Trophoblast cell (in vitro differentiated cells and primary cell): ENCODE measurements around the gene CACNA2D2.

Experiments used
- DNase-seq, 2 donors: peaks; one replicate each; pipeline ENCODE4 v3.0.0-alpha.2; 2016
- H2AFZ ChIP-seq: 2 replicates; pipeline ENCODE4 v1.6.1; 2013; ENCODE audit warnings: low read length, moderate library complexity, mild to moderate bottlenecking; ENCODE audit not compliant: insufficient read depth, poor library complexity
- H2AK5ac ChIP-seq: 2 replicates; pipeline ENCODE4 v1.6.1; 2013; ENCODE audit warnings: mild to moderate bottlenecking, low read length
- H2BK120ac ChIP-seq: 2 replicates; pipeline ENCODE4 v1.6.1; 2013; ENCODE audit warnings: low read length, mild to moderate bottlenecking, moderate library complexity; ENCODE audit not compliant: insufficient read depth, poor library complexity
- H2BK12ac ChIP-seq: 2 replicates; pipeline ENCODE4 v1.6.1; 2013; ENCODE audit warnings: mild to moderate bottlenecking, low read length, moderate library complexity
- H2BK5ac ChIP-seq: 2 replicates; pipeline ENCODE4 v1.6.1; 2013; ENCODE audit warnings: low read length, low read depth, moderate library complexity, mild to moderate bottlenecking; ENCODE audit not compliant: poor library complexity
- H3K14ac ChIP-seq: 2 replicates; pipeline ENCODE4 v1.6.1; 2013; ENCODE audit warnings: mild to moderate bottlenecking, low read length
- H3K18ac ChIP-seq: 2 replicates; pipeline ENCODE4 v1.6.1; 2013; ENCODE audit warnings: mild to moderate bottlenecking, low read length
- H3K23ac ChIP-seq: 2 replicates; pipeline ENCODE4 v1.6.1; 2013; ENCODE audit warnings: low read length
- H3K27ac ChIP-seq: 2 replicates; pipeline ENCODE4 v1.5.1; 2013; ENCODE audit warnings: low read depth, mild to moderate bottlenecking, inconsistent platforms, low read length, moderate library complexity
- H3K27me3 ChIP-seq: 2 replicates; pipeline ENCODE4 v1.6.1; 2013; ENCODE audit warnings: inconsistent platforms, mild to moderate bottlenecking, low read length, moderate library complexity; ENCODE audit not compliant: insufficient read depth
- H3K36me3 ChIP-seq, 2 experiments: 1 replicate in 1 of 2; 2 replicates in 1 of 2; pipeline ENCODE4 v1.6.1; 2013; ENCODE audit warnings: low read length in 2 of 2, mild to moderate bottlenecking in 2 of 2, moderate library complexity in 1 of 2; ENCODE audit not compliant: insufficient read depth in 2 of 2, control insufficient read depth in 1 of 2
- H3K4ac ChIP-seq: 2 replicates; pipeline ENCODE4 v1.6.1; 2013; ENCODE audit warnings: low read depth, mild to moderate bottlenecking, low read length, moderate library complexity
- H3K4me1 ChIP-seq, 2 experiments: 1 replicate in 1 of 2; 2 replicates in 1 of 2; pipeline ENCODE4 v1.6.1; 2013; ENCODE audit warnings: low read length in 2 of 2, mild to moderate bottlenecking in 2 of 2, moderate library complexity in 1 of 2; ENCODE audit not compliant: insufficient read depth in 2 of 2, control insufficient read depth in 1 of 2
- H3K4me2 ChIP-seq: 2 replicates; pipeline ENCODE4 v1.6.1; 2013; ENCODE audit warnings: inconsistent platforms, mild to moderate bottlenecking, low read length, moderate library complexity
- H3K4me3 ChIP-seq: 2 replicates; pipeline ENCODE4 v1.5.1; 2013; ENCODE audit warnings: mild to moderate bottlenecking, low read depth, low read length, inconsistent platforms
- H3K79me1 ChIP-seq: one replicate; pipeline ENCODE4 v1.6.1; 2013; ENCODE audit warnings: low read length
- H3K79me2 ChIP-seq: 2 replicates; pipeline ENCODE4 v1.6.1; 2013; ENCODE audit warnings: low read length, mild to moderate bottlenecking; ENCODE audit not compliant: control insufficient read depth, insufficient read depth, poor library complexity
- H3K9ac ChIP-seq: 2 replicates; pipeline ENCODE4 v1.6.1; 2013; ENCODE audit warnings: mild to moderate bottlenecking, low read length
- H3K9me3 ChIP-seq: 2 replicates; pipeline ENCODE4 v1.6.1; 2013; ENCODE audit warnings: low read depth, mild to moderate bottlenecking, control low read depth, inconsistent platforms, low read length; ENCODE audit not compliant: insufficient read depth
- H4K12ac ChIP-seq: 2 replicates; pipeline ENCODE4 v1.6.1; 2013; ENCODE audit warnings: low read depth, mild to moderate bottlenecking, low read length, moderate library complexity
- H4K8ac ChIP-seq: 2 replicates; pipeline ENCODE4 v1.6.1; 2013; ENCODE audit warnings: low read depth, mild to moderate bottlenecking, low read length, moderate library complexity
- H4K91ac ChIP-seq: one replicate; pipeline ENCODE4 v1.6.1; 2013; ENCODE audit warnings: low read depth, mild to moderate bottlenecking, low read length, moderate library complexity
- WGBS: extraction: QIAGEN DNeasy Blood & Tissue Kit; methylation state at CpG from one replicate; pipeline ENCODE4 v1.1.7; 2013; ENCODE audit warnings: missing lambda C conversion rate; ENCODE audit not compliant: insufficient read length, insufficient coverage; ENCODE audit errors: extremely low coverage; 5-methylcytosine and 5-hydroxymethylcytosine counted together

Gene CACNA2D2

DNA sequence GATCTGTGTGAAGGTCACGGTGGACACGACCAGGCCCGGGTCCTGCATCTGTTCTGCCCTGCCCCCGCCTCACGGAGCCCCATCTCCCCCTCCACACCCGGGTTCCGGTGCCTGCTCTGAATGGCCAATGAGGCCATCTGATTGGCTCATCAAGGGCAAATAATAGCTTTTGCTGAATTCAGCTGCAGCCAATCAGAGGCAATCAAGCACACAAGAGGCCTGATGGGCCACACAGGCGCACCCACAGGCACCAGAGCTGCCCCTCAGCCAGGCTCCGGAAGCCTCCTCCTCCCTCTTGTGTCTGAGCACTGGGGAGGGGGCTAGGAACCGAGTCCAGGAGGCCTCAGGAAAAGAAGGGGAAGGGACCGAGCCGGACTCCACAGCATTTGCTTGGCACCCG lies 49.5 kb downstream of the CACNA2D2 start:
- DNase-seq = no peak
- no peak overlapping the region for H4K8ac ChIP-seq
- no peaks in the 10 kb centered on the region for H3K27me3 ChIP-seq
- no peak overlapping the region for H3K4ac ChIP-seq
- H2BK5ac ChIP-seq = no peak overlapping the region
- no peak overlapping the region for H3K23ac ChIP-seq
- H3K4me1 ChIP-seq = no peaks in the 10 kb centered on the region
- no peaks in the 10 kb centered on the region for H3K36me3 ChIP-seq
- no CpG with 5 or more reads among the region's 13 CpGs for WGBS
- H3K4me2 ChIP-seq = no peak overlapping the region
- H3K18ac ChIP-seq = no peak overlapping the region
- H2AFZ ChIP-seq = no peak overlapping the region
- H2AK5ac ChIP-seq = no peak overlapping the region
- H3K27ac ChIP-seq = no peak overlapping the region
- no peak overlapping the region for H4K12ac ChIP-seq
- no peaks in the 10 kb centered on the region for H3K9me3 ChIP-seq
- no peak overlapping the region for H3K14ac ChIP-seq
- H3K79me1 ChIP-seq = no peaks in the 10 kb centered on the region
- H2BK120ac ChIP-seq = no peak overlapping the region
- H3K4me3 ChIP-seq = no peak overlapping the region
- H4K91ac ChIP-seq = no peak overlapping the region
- H3K9ac ChIP-seq = no peak overlapping the region
- no peaks in the 10 kb centered on the region for H3K79me2 ChIP-seq
- no peak overlapping the region for H2BK12ac ChIP-seq

DNA sequence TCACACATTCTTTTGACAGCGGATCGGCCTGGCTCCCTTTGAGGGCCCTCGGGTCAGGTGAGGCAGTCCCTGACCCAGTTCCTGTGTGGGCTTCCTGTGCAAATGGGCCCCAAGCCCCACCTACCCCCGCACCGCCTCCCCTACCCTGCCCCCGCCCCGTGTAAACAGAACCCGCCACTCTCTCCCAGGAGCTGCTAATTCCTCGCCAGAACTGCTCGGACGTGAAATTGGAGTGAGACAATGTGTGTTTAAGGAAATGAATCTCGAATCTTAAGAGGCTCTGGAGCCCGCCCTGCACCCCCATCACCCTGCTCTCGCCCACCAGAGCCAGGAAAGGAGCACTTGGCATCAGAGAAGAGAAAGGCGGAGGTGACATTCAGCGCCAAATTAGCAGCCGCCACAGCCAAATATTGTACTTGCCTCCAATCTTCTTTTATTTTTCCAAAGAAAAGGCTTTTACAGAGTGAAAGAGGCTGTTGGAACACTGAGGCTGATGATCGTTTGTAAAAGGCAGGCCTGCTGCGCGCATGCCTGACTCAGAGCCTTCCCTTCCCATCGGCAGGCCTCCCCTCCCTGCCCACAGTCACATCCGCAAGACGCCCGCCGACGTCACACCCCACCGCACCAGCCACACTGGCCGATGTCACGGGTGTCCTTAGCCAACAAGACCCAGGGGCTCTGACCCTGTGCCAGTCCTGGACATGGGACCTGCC lies 53.1 kb downstream of the CACNA2D2 start:
- Histone ChIP-seq H3K9ac (no peak overlapping the region), H2AFZ (no peak overlapping the region), H2BK12ac (no peak overlapping the region), H3K79me1 (no peaks in the 10 kb centered on the region), H2BK120ac (no peak overlapping the region), H3K4ac (no peak overlapping the region), H4K91ac (no peak overlapping the region), H3K27me3 (no peaks in the 10 kb centered on the region), H3K27ac (no peak overlapping the region), H4K12ac (no peak overlapping the region), H3K14ac (no peak overlapping the region), H3K4me3 (no peak overlapping the region), H3K4me2 (no peak overlapping the region), H3K18ac (no peak overlapping the region), H2BK5ac (no peak overlapping the region), H3K79me2 (no peaks in the 10 kb centered on the region), H3K4me1 (no peaks in the 10 kb centered on the region), H3K36me3 (no peaks in the 10 kb centered on the region), H3K9me3 (no peaks in the 10 kb centered on the region), H3K23ac (no peak overlapping the region), H2AK5ac (no peak overlapping the region), H4K8ac (no peak overlapping the region)
- DNase-seq = peak; percentile 31 to 35
- WGBS = no CpG with 5 or more reads among the region's 29 CpGs

DNA sequence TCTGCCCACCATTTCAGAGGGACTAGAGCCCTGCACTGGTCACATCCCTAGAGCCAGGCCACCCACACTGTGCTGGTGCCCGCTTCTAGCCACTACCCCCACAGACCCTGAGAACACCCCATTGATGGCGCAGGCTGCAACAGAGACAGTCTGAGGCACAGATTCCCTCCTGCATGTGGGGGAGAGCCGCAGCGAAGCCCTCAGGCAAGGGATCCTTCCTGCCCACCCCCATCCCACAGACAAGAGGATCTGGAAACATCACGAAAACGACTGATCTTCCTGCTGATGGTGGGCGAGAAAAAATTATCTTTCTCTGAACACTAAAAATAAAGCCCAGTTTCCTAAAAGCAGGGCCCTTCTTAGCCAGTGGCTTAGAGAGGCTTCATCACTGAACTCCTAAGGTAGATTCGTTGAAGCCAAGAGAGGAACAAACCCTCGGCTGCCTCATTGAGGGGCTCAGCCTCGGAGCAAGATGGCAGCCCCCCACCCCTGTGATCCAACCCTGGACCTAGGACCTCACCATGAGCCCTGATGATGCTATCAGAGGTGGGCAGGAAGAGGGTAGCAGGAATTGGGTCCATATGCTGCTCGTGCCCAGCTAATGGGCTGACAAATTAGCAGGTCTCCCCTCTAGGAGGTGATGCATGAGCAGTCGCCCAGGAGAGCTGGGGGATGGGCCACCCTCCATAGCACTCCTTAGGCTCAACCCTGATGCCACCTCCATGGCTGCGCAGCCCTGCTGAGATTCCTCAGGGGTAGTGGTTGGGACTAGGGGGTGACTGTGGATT lies 54.5 kb downstream of the CACNA2D2 start:
- Histone ChIP-seq H3K79me2 (no peaks in the 10 kb centered on the region), H2BK5ac (no peak overlapping the region), H3K4me3 (no peak overlapping the region), H4K91ac (no peak overlapping the region), H3K36me3 (no peaks in the 10 kb centered on the region), H3K4ac (no peak overlapping the region), H3K18ac (no peak overlapping the region), H3K4me2 (no peak overlapping the region), H2BK120ac (no peak overlapping the region), H3K14ac (no peak overlapping the region), H3K23ac (no peak overlapping the region), H3K9ac (no peak overlapping the region), H4K12ac (no peak overlapping the region), H3K27ac (no peak overlapping the region), H2BK12ac (no peak overlapping the region), H3K9me3 (no peaks in the 10 kb centered on the region), H3K27me3 (no peaks in the 10 kb centered on the region), H3K79me1 (no peaks in the 10 kb centered on the region), H3K4me1 (no peaks in the 10 kb centered on the region), H4K8ac (no peak overlapping the region), H2AFZ (no peak overlapping the region), H2AK5ac (no peak overlapping the region)
- DNase-seq = no peak
- no CpG with 5 or more reads among the region's 13 CpGs for WGBS

DNA sequence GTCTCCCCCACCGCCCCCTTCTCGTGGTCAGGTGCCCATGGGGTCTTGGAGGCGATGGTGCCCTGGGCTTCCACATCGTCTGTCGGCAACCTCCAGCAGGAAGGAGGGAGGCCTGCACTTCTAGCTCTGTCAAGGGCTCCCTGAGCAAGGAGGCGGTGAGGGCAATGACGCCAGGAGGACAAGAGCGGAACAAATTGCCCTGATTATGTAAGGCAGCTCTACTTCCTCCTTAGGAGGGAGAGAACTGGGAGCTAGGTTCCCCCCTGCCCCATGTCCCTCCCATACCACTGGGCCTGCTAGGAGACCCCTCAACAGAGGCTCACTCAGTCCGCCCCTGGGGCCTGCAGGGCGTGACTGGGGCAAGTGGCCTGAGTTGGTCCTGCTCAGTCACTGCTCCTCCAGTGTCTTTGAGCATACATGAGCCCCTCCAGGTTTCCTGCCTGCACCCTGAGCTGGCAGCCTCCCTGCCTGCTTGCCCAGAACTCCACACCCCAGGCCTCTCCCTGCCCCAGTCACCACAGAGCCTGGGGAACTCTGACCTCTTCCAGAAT lies 56.1 kb downstream of the CACNA2D2 start:
- Histone ChIP-seq H3K27me3 (no peaks in the 10 kb centered on the region), H4K8ac (no peak overlapping the region), H3K4me2 (no peak overlapping the region), H2AK5ac (no peak overlapping the region), H2BK12ac (no peak overlapping the region), H3K4me1 (no peaks in the 10 kb centered on the region), H3K4me3 (no peak overlapping the region), H2BK5ac (no peak overlapping the region), H4K91ac (no peak overlapping the region), H3K4ac (no peak overlapping the region), H3K9ac (no peak overlapping the region), H3K79me1 (no peaks in the 10 kb centered on the region), H2AFZ (no peak overlapping the region), H3K18ac (no peak overlapping the region), H3K36me3 (no peaks in the 10 kb centered on the region), H3K79me2 (no peaks in the 10 kb centered on the region), H3K9me3 (no peaks in the 10 kb centered on the region), H3K23ac (no peak overlapping the region), H3K14ac (no peak overlapping the region), H3K27ac (no peak overlapping the region), H4K12ac (no peak overlapping the region), H2BK120ac (no peak overlapping the region)
- WGBS = no CpG with 5 or more reads among the region's 10 CpGs
- peak in 1 of 2 donors; percentile 6 for DNase-seq
